GM19438 (cell line): ENCODE measurements around the gene GBF1.
"Not testable (repeated sequence)": the region's sequence is repeated elsewhere in the genome, so short reads cannot be mapped to it uniquely, and the experiment has no call there.

Experiments
- ATAC-seq: cut with Tn5 transposase; IDR thresholded peaks from one replicate; pipeline ENCODE4 v1.9.1; 2021; ENCODE audit warnings: low read depth; ENCODE audit not compliant: unreplicated experiment

The GBF1 gene

GRCh38 chr10:102298899-102299298, 53.6 kb downstream of the GBF1 start:
- no peak for ATAC-seq

- no peak for ATAC-seq
These were observed 54.5 kb downstream of the GBF1 start for GRCh38 chr10:102299873-102300272.

GRCh38 chr10:102300278-102300843, 55.0 kb downstream of the GBF1 start:
- no peak for ATAC-seq

- ATAC-seq: not testable (repeated sequence)
These were observed 55.6 kb downstream of the GBF1 start for GRCh38 chr10:102300912-102301311.

- ATAC-seq: not testable (repeated sequence)
These were observed 56.0 kb downstream of the GBF1 start for GRCh38 chr10:102301332-102301731.

- no peak for ATAC-seq
These were observed 57.3 kb downstream of the GBF1 start for GRCh38 chr10:102302611-102303010.

GRCh38 chr10:102306006-102306405, 60.7 kb downstream of the GBF1 start:
- no peak for ATAC-seq

- no peak for ATAC-seq
These were observed 61.4 kb downstream of the GBF1 start for GRCh38 chr10:102306710-102307109.

- ATAC-seq: not testable (repeated sequence)
These were observed 63.0 kb downstream of the GBF1 start for GRCh38 chr10:102308318-102308717.

- no peak for ATAC-seq
These were observed 63.9 kb downstream of the GBF1 start for GRCh38 chr10:102309236-102309635.

GRCh38 chr10:102309916-102310315, 64.6 kb downstream of the GBF1 start:
- ATAC-seq: no peak

GRCh38 chr10:102310361-102311024, 65.2 kb downstream of the GBF1 start:
- ATAC-seq: no peak

GRCh38 chr10:102311025-102311420, 65.7 kb downstream of the GBF1 start:
- ATAC-seq: no peak

- no peak for ATAC-seq
These were observed 67.4 kb downstream of the GBF1 start for GRCh38 chr10:102312683-102313082.

GRCh38 chr10:102313221-102313896, 68.0 kb downstream of the GBF1 start:
- no peak for ATAC-seq

- no peak for ATAC-seq
These were observed 69.5 kb downstream of the GBF1 start for GRCh38 chr10:102314801-102315200.

- ATAC-seq: no peak
These were observed 71.1 kb downstream of the GBF1 start for GRCh38 chr10:102316421-102316820.

GRCh38 chr10:102322914-102323313, 77.6 kb downstream of the GBF1 start:
- no peak for ATAC-seq

- ATAC-seq: no peak
These were observed 78.7 kb downstream of the GBF1 start for GRCh38 chr10:102324061-102324460.

GRCh38 chr10:102326031-102326430, 80.7 kb downstream of the GBF1 start:
- no peak for ATAC-seq

GRCh38 chr10:102327002-102327401, 81.7 kb downstream of the GBF1 start:
- no peak for ATAC-seq

- ATAC-seq: no peak
These were observed 82.3 kb downstream of the GBF1 start for GRCh38 chr10:102327641-102328040.
